Coronary artery (tissue), 2 donors: Measurements from ENCODE around the gene C17orf100.

ENCODE experiments used
- DNase-seq: peaks from one replicate; pipeline ENCODE4 v3.0.0-alpha.2; 2017; ENCODE audit warnings: low spot score
- H3K27ac ChIP-seq, 2 donors: fragments of 200-600 bp; sonication (generic); one replicate each; pipeline ENCODE4 v1.5.1; 2016 to 2019
- H3K4me3 ChIP-seq: fragments of 200-600 bp; sonication (generic); 2 replicates; pipeline ENCODE4 v1.5.1; 2016; ENCODE audit warnings: mild to moderate bottlenecking, moderate library complexity
- CTCF ChIP-seq: fragments of 200-600 bp; sonication (generic); IDR thresholded peaks from one replicate; pipeline ENCODE4 v1.5.1; 2019; ENCODE audit warnings: antibody characterized with exemption

C17orf100 gene

GRCh38 chr17:6698004-6698403, 46.4 kb downstream of the C17orf100 start:
- no peak overlapping the region for H3K4me3 ChIP-seq
- no peak overlapping the region for H3K27ac ChIP-seq

GRCh38 chr17:6699997-6700947, 48.7 kb downstream of the C17orf100 start:
- no peak for TF ChIP-seq CTCF
- no peak for DNase-seq
- H3K4me3 ChIP-seq, result no peak overlapping the region
- no peak overlapping the region for H3K27ac ChIP-seq

More at GRCh38 chr17:6698004-6698403, 46.4 kb downstream of the C17orf100 start:
- DNase-seq, result no peak
- TF ChIP-seq CTCF, result no peak

- no peak overlapping the region for H3K27ac ChIP-seq
- H3K4me3 ChIP-seq, result no peak overlapping the region
- no peak for TF ChIP-seq CTCF
- DNase-seq, result no peak
These were observed 49.4 kb downstream of the C17orf100 start for GRCh38 chr17:6700948-6701307.

GRCh38 chr17:6701719-6702118, 50.2 kb downstream of the C17orf100 start:
- DNase-seq, result no peak
- TF ChIP-seq CTCF, result no peak
- Histone ChIP-seq H3K27ac (no peak overlapping the region), H3K4me3 (no peak overlapping the region)

- Histone ChIP-seq H3K4me3 (no peak overlapping the region), H3K27ac (no peak overlapping the region)
- TF ChIP-seq CTCF, result no peak
- no peak for DNase-seq
These were observed 51.1 kb downstream of the C17orf100 start for GRCh38 chr17:6702567-6703215.
